Measurements from ENCODE around the gene PPP6R3.

DNA sequence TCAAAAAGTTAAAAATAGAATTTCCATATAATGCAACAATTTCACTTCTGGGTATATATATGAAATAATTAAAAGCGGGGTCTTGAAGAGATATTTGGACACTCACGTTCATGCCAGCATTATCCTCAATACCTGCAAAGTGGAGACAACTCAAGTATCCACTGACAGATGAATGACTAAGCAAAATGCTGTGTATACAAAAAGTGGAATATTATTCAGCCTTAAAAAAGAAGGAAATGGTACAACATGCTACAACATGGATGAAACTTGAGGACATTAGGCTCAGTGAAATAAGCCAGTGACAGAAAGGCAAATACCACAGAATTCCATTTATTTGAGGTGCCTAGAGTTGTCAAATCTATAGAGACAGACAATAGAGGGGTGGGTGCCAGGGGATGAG, 161.3 kb downstream of the PPP6R3 start:
- no peak for TF ChIP-seq CTCF (IDR thresholded peaks at IDR 0.05)
- no peak for TF ChIP-seq POLR2A (IDR thresholded peaks at IDR 0.05)
